GM21786 (cell line): ENCODE data around the gene SPDYE3.
"Not testable (repeated sequence)": the region's sequence is repeated elsewhere in the genome, so short reads cannot be mapped to it uniquely, and the experiment has no call there.

Experiments
- ATAC-seq: cut with Tn5 transposase; IDR thresholded peaks from one replicate; pipeline ENCODE4 v1.9.1; 2021; ENCODE audit not compliant: unreplicated experiment

The SPDYE3 gene

DNA sequence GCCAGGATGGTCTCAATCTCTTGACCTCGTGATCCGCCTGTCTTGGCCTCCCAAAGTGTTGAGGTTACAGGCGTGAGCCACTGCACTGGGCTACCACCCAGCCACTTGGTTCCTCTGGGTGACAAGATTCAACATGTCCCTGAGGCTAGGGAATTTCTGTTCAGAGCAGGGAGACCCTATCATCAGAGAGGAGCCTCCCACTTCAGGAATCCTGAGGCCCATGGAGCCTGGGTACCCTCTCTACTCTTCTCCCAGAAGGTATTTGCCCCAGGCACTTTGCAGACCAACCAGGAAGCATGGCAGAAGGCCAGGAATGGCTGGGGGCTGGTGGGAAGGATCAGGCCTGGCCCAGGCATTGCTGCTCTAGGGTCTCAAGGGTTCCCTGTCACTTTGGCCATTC, 19.2 kb upstream of the SPDYE3 start:
- ATAC-seq, result not testable (repeated sequence)

DNA sequence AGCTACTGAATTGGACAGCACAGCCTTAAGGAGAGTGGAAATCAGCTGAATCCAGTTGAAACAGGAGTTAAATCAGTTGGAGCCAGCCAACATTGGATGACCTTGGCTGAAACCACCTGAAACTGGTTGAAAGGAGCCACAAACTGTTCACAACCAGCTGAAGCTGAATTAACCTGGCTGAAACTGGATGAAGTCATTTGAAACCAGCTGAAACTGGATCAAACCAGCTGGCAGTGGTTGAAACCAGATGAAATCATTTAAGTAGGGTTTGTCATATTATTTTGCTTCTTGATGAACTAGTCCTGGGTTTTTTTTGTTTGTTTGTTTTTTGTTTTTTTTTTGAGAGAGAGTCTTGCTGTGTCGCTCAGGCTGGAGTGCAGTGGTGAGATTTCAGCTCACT, 15.3 kb upstream of the SPDYE3 start:
- ATAC-seq, result not testable (repeated sequence)

DNA sequence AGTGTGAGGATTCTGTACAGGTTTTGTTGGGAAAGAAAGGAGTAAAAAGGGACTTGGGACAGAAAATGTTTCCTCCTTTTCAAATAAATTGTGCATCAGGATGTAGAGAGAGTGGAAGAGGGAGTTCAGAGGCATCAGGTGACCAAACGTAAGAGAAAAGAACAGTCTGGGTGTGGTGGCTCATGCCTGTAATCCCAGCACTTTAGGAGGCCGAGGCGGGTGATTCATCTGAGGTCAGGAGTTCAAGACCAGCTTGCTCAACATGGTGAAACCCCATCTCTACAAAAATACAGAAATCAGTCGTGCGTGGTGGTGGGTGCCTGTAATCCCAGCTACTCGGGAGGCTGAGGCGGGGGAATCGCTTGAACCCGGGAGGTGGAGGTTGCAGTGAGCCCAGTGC, 12.2 kb upstream of the SPDYE3 start:
- ATAC-seq, result not testable (repeated sequence)

DNA sequence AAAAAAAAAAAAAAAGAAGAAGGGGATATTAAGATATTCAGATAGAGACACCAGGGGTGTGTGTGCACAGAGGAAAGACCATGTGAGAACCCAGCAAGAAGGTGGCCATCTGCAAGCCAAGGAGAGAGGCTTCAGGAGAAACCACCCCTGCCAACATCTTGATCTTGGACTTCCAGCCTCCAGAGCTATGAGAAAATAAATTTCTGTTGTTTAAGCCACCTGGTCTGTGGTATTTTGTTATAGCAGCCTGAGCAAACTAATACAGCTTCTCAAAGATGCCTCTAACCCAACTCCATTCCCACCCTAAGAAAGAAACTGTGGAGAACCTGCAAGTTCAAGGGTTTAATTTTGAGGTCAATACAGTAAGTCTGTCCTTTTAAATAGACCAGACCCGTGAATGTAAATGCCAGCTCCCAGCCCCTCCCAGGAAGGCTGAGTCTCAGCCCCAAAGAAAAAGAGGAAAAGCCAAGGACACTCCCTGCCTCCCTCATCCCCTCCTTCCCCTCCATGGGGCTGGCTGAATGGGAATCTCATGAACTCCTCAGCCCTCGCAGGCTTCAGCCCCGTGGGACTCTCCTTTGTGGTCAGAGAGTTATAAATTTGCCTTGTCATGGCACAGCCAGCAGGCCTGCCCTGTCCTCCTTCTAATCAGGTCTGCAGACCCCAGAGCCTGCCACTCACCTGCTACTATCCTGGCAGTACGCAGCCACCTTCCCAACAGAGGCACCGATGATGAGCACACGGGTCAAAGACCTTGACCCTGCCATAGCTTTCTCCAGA, 9.5 kb upstream of the SPDYE3 start:
- ATAC-seq, result not testable (repeated sequence)

DNA sequence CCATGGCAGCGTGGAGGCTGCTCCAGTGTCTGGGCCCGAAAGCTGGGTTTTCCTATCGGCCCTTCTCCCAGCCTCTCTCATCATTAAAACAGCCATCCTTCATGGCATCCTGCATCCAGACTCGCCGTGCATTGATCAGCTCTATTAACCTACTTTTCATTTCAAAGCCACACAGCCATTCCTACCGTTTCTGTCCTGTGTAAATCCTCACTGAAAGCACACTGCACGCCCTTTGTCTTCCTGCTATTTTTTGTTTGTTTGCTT, 8.9 kb upstream of the SPDYE3 start:
- not testable (repeated sequence) for ATAC-seq

DNA sequence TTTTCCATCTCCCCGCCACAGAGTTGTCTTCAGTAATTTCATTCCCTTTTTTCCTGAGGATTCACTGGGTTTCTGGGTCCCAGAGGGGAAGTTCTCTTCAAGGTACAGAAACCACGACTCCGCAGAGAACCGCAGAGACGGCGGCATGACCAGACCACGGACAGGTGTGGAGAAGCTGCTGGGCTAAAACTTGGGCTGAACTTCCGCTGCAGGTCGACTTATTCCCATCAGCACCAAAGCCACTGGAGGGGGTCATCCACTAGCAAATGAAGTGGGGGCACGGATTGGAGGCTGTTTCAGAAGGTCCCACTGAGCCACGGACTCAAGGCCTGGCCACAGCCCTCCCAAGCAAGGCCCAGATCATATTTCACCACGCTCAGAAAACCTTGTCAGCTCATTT, 3.0 kb upstream of the SPDYE3 start:
- ATAC-seq, result not testable (repeated sequence)

DNA sequence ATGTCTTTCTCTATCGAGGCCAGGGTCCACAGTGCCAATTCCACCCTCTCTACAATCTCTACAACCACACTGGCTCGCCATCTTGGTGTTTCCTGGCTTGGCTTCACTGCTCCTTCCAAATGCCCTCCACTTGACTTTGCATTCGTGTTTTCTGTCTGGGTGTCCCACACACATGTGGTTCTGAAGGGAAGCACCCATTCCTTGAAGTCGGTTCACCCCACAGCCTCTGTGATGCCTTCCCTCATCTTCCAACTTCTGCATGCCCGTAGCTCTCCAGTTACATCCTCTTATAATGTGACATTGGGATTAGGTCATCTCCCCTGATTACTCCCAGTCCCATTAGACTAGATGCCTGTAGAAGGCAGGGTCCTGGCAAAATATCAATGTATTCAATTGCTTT, 10.8 kb downstream of the SPDYE3 start:
- not testable (repeated sequence) for ATAC-seq

DNA sequence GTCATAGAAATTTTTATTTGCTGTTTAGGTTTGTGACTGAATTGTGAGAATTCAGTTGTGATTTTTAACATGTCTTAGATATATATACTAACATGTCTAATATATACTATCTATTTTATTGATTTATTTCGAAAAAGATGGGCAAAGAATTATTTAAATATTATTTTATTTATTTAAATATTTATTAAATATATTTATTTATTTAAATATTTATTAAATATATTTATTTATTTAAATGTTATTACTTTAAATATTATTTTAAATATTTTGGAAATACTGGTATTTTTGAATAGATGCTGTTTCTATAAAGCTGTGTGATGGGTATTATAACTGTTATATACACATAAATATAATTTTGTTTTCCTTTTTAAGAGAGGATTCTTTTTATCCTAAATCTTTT, 14.1 kb downstream of the SPDYE3 start:
- ATAC-seq, result not testable (repeated sequence)

DNA sequence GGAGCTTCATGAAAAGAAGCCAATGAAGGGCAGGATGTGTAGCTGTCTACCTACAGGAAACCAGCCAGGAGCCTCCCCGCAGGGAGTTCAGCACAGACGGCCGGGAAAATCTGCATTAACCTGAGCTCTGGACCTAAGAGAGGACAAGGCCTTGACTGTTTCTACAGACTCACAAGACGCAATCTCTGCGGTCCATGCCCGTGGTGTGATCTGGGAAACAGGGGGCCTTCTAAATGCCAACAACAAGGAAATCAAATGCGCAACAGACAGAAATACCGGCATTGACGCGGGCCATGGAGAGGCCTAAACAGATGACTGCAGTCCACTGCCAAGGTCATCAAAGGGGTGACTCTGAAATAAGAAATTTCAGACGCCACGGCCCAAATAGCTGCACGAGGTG, 16.7 kb downstream of the SPDYE3 start:
- ATAC-seq, result not testable (repeated sequence)

DNA sequence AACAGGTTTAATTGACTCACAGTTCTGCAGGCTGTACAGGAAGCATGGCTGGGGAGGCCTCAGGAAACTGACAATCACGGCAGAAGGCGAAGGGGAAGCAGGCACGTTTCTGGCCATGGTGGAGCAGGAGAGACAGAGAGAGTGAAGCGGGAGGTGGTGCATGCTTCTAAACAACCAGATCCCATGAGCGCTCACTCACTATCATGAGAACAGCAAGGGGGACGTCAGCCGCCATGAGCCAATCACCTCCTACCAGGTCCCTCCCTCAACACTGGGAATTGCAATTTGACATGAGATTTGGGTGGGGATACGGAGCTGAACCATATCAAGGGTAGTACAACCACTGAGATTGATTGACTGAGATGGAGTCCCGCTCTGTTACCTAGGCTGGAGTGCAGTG, 18.2 kb downstream of the SPDYE3 start:
- ATAC-seq, result not testable (repeated sequence)

DNA sequence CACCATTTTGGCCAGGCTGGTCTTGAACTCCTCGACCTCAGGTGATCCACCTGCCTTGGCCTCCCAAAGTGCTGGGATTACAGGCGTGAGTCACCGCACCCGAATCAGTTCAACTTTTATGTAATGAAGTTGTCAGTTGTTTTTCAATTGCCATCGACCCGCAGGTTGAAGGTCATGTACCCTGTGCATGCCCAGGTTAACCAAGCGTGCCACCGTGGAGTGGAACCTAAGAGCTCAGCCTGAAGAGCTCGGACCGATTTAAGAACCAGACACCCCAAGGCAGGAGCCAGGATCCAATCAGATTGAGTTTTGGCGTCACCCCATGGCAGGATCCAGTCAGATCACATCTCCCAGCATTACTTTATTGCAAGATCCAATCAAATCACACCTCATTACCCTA, 19.4 kb downstream of the SPDYE3 start:
- ATAC-seq, result not testable (repeated sequence)

DNA sequence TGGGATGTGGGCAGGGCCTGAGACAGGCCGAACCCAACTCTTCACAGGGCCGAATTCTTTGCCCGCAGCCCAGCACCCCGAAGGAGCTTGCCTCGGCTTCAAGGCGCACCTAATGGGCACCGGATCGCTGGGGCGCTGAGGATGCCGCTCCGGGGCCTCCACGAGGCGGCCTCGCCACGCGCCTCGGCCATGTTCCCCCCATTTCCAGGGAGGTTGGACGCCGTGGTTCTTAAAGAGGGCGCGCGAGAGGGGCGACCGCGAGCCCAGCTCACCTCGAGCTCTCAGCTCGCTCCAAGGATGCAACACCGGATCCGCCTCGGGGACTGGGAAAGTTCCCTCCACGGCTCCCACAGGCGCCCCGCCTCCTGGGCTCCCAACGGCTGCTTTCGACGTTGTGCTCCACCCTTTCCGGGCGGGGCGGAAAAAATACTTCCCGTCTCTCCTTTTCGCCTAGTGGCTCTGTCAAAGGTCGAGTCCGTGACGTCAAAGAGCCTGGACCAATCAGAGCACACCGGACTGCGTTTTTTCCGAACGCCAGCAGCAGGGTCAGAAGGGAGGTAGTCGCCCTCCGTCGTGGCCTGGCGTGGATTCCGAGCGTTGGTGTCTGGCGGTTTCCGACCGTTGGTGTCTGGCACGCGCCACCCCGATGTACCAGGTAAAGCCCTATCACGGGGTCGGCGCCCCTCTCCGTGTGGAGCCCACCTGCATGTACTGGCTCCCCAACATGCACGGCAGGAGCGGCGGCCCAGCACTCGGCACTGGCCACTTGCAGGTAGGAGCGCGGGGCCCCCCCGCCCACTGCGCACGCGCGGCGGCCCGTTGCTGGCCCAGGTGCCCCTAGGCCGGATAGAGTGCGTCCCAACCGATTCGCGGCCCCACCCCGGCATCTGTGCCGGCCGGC, 28.3 kb downstream of the SPDYE3 start:
- ATAC-seq, result peak; percentile 92

DNA sequence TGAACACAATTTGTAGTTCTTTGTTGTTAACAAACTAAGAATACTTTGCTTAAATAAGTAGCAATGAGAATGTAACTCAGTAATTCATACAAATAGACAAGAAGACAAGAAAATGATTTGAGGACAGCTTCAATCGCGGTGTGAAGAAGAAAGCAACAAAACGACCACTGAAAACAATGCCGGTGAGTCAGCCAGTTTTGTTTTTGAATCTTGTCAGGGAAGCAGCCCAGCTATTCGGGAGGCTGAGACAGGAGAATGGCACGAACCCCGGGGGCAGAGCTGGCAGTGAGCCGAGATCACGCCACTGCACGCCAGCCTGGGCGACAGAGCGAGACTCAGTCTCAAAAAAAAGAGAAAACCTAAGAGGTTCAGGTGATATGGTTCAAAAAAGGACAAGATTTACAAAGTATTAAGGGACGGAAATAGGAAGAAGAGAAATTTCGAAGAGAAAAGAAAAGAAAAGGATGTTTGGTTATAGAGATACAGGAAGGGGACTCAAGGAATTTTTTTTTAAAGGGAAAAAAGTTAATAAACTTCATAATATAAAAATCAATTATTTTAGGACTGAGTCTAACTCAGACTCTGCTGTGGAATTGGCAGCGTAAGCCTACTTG, 30.7 kb downstream of the SPDYE3 start:
- not testable (repeated sequence) for ATAC-seq

DNA sequence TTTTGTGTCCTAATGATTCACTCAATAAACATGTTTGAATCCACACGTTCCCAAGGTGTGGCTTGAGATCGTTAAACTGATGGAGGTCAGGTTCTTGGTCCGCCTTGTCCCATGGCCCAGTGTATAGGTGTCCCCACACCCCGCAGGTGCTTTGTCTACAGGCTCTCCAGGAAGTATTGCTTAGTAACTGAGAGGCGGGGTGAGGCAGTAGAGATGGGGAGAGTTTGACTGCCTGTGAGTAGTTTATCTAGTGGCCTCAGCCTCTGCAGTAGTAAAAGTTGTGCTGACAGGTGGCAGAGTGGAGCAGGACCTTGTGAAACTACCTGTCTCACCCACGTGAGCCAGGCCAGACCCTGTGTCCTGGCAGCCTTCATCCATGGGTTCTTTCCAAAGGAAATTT, 33.8 kb downstream of the SPDYE3 start:
- not testable (repeated sequence) for ATAC-seq

DNA sequence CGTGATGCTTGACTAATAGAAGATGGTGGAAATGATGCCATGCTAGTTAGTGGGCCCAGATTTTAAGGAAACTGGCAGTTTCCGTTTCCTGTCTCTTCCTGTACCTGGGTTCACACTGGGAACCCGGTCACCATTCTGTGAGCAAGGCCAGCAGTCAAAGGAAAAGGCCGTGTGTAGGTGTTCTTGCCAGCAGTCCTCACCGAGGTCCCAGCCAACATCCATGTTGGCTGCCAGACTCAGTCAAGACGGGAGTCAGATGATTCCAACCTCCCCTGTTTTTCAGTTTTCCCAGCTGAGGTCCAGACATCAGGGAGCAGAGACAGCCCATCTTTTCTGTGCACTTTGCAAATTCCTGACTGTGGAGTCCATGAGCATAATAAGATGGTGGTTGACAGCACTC, 35.3 kb downstream of the SPDYE3 start:
- ATAC-seq, result no peak

DNA sequence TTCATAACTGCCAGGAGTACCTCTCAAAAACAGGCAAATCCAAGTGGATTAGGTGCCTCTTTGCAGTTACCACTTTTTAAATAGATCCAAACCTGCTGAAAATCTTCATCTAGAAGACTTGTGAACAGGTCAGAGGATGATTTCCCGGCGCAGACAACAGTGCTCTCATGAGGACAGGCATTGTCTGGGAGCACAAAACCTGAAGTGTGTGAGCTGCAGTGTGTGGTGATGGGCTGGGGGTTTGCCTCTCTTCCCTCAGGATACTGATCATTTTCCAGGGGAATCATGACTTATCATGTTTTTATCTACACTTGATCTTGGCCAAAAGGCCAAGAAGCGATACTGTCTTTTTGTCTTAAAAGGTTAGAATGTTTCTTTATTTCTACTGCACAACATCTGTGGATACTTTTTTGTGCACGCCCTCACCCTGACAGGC, 36.6 kb downstream of the SPDYE3 start:
- not testable (repeated sequence) for ATAC-seq

DNA sequence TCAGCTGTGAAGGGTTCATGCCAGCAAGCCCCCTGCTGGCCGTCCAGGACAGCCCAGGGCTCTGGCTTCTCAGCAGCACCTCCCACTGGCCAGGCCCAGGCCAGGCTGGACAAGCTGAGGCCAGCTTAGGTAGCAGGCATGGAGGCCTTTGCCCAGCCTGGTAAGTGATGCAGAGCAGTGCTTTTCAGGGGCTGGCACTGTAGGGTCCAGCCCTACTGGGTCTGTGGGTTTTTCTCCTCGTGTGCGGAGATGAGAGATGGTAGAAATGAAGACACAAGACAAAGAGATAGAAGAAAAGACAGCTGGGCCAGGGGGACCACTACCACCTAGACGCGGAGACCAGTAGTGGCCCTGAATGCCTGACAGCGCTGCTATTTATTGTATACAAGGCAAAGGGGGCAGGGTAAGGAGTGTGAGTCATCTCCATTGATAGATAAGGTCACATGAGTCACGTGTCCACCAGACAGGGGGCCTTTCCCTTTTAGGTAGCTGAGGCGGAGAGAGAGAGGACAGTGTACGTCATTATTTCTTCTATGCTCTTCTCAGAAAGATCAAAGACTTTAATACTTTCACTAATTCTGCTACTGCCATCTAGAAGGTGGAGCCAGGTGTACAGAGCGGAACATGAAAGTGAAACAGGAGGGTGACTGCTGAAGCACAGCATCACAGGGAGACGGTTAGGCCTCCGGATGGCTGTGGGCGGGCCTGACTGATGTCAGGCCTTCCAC, 37.2 kb downstream of the SPDYE3 start:
- peak; percentile 70 for ATAC-seq

DNA sequence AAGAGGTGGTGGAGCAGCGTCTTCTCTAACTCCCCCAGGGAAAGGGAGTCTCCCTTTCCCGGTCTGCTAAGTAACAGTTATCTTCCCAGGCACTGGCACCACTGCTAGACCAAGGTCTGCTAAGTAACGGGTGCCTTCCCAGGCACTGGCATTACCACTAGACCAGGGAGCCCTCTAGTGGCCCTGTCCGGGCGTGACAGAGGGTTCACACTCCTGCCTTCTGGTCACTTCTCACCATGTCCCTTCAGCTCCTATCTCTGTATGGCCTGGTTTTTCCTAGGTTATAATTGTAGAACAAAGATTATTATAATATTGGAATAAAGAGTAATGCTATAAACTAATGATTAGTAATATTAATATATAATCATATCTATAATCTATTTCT, 37.8 kb downstream of the SPDYE3 start:
- ATAC-seq, result peak; percentile 37

DNA sequence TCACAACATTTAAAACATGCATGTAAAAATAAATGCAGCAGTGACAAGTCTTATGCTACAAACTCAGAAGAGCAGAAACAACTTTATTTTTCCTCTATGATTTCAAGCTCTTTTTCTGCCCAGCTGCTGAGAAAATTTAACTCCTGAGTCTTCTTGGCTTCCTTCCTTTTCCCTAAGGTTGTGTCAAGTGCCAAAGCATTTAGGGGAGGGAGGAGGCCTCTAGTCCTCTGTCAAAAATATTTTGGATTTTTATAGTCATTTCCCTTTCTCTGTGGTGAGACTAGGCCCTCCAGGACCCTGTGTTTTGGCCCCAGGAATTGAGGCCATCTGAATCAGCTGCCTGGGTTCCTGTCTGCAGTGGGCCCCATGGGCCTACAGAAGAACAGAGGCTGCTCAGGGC, 39.4 kb downstream of the SPDYE3 start:
- ATAC-seq, result no peak

DNA sequence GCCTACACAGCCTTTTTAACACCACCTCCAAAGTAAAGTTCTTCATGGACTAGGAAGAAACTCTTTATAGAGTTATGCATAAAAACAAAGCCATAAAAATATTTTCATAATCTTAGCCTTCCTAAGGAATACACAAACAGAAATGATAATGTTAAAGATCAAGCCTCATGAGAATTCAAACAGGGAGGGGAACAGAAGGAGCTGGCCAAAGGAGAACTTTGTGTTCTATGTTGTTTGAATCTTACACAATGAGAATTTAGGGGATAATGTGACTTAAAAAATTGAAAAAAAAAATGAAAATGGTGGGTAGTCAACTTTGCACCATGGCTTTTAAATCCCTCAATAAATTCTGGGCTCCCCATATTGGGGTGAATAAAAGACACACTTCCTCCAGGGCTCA, 41.3 kb downstream of the SPDYE3 start:
- ATAC-seq, result no peak

DNA sequence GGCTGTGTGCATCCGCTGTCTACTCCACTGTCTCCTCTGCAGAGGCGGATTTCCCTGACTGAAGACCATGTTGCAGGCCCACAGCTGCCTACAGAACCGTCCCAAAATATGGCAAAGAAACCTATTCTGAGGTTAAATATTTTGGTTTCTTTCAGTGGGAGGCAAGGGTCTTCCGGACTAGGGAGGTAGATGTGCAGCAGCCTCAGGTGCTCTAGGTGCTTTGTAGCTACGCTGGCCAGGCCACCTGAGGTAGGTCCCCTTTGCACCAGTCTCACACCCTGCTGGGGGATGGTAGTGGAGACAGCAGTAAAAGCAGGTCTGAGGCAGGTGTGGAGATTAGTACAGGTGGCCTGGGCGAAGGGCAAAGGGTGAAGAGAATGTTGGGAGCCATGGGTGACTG, 42.3 kb downstream of the SPDYE3 start:
- no peak for ATAC-seq
